H1 (cell line): ENCODE results near the gene RBM6. TPM values are rescaled to one million over a fixed set of nuclear protein-coding genes. Genes with fewer than 3 reads are reported as not detected.

Experiments
- BACH1 ChIP-seq: IDR thresholded peaks from 2 replicates; pipeline ENCODE4 v1.6.1; 2012; ENCODE audit warnings: low read length, improper control_type of control experiment
- POLR2A ChIP-seq, 2 experiments: IDR thresholded peaks; 1 replicate in 1 of 2; 2 replicates in 1 of 2; pipeline ENCODE4 v1.6.1; 2011; ENCODE audit warnings: low read depth in 2 of 2, low read length in 2 of 2, mild to moderate bottlenecking in 2 of 2; ENCODE audit errors: control extremely low read depth in 1 of 2
- polyA plus RNA-seq, 7 experiments: library from polyadenylated mRNA; depleted of rRNA in 3 of 7; stranded (reverse) in 5 of 7; unstranded in 2 of 7; fragments of >200 nt in 5 of 7; fragments of 200-250 nt in 2 of 7; gene quantifications; 1 replicate in 5 of 7; 2 replicates in 1 of 7; 4 replicates in 1 of 7; pipeline versions ENCODE4 v1.2.1 to v1.2.3, GENCODE V29; 2011 to 2013; ENCODE audit warnings: missing spikeins in 2 of 7, mixed read lengths in 2 of 7
- total RNA-seq: library from RNA; stranded (reverse); fragmentation: NEBNext Ultra II Directional; extraction: Animal tissue kit (Norgen Biotek cat#: 25700); gene quantifications from 2 replicates; pipeline ENCODE4 v1.2.1, GENCODE V29; 2021
- TF ChIP-seq, protein P1 (sequence below): IDR thresholded peaks from 2 replicates; pipeline ENCODE4 v1.6.1; 2012; ENCODE audit warnings: inconsistent platforms
- TF ChIP-seq, protein P2 (sequence below): IDR thresholded peaks from 2 replicates; pipeline ENCODE4 v1.6.1; 2011; ENCODE audit warnings: low read length, improper control_type of control experiment

The RBM6 gene
- total and polyA plus RNA-seq, 2 of the 8 experiments (the other 6 are each of a cell fraction or from before 2014, with no cell fraction given), result 30.6 to 80.1 TPM

DNA sequence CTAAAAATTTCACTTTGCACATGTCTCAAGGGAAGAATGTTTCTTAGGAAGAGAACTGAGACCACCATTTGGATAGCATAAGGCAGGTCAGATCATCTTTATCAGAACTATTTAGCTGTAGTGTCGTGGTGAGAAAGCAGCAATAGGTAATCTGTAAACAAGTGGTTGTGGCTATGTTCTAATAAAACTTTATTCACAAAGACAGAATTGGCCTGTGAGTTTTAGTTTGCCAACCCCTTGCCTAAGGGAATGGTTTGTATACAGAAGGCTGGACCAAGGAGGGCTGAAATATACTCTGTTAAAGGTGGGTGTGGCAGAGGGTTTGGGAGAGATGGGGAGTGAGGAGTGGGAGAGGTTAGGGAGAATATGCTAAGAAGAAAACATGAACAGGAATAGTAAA, 138.1 kb downstream of the RBM6 start (continued):
- TF ChIP-seq POLR2A (IDR thresholded peaks at IDR 0.05; ENCODE audit: control extremely low read depth in 1 of 2, low read depth in 2 of 2, low read length in 2 of 2) (no peak), BACH1 (no peak)
- TF ChIP-seq, protein P1, sequence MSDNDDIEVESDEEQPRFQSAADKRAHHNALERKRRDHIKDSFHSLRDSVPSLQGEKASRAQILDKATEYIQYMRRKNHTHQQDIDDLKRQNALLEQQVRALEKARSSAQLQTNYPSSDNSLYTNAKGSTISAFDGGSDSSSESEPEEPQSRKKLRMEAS, result no peak
- TF ChIP-seq, protein P2, sequence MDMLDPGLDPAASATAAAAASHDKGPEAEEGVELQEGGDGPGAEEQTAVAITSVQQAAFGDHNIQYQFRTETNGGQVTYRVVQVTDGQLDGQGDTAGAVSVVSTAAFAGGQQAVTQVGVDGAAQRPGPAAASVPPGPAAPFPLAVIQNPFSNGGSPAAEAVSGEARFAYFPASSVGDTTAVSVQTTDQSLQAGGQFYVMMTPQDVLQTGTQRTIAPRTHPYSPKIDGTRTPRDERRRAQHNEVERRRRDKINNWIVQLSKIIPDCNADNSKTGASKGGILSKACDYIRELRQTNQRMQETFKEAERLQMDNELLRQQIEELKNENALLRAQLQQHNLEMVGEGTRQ, result no peak
